CD4-positive, alpha-beta T cell treated with Interleukin-15 for 1 hour (primary cell): ENCODE data around the gene TROAP.
"Not testable (repeated sequence)": the region's sequence is repeated elsewhere in the genome, so short reads cannot be mapped to it uniquely, and the experiment has no call there.

Experiments
- DNase-seq: peaks from one replicate; pipeline ENCODE4 v3.0.0-alpha.2; 2020

Gene TROAP

GRCh38 chr12:49295082-49295936 is 27.7 kb upstream of the TROAP start, which contains the start of gene PRPH:
Gene PRPH (plus strand): TSS chr12:49295147. CDS start chr12:49295201, 54 bp downstream.
- no peak for DNase-seq

GRCh38 chr12:49296034-49296835 is 26.8 kb upstream of the TROAP start:
- DNase-seq: peak; percentile 48

- no peak for DNase-seq
Measured at GRCh38 chr12:49296836-49297694, 26.0 kb upstream of the TROAP start.

GRCh38 chr12:49297695-49298060 is 25.4 kb upstream of the TROAP start:
- no peak for DNase-seq

- DNase-seq: no peak
Measured at GRCh38 chr12:49298160-49298559, 24.9 kb upstream of the TROAP start.

- DNase-seq: no peak
Measured at GRCh38 chr12:49301760-49302159, 21.3 kb upstream of the TROAP start.

- DNase-seq: no peak
Measured at GRCh38 chr12:49304161-49304560, 18.9 kb upstream of the TROAP start.

GRCh38 chr12:49305762-49306510 is 17.1 kb upstream of the TROAP start:
- no peak for DNase-seq

- no peak for DNase-seq
Measured at GRCh38 chr12:49309386-49309785, 13.7 kb upstream of the TROAP start.

- not testable (repeated sequence) for DNase-seq
Measured at GRCh38 chr12:49310451-49311000, 12.5 kb upstream of the TROAP start.

- DNase-seq: no peak
Measured at GRCh38 chr12:49314811-49315210, 8.2 kb upstream of the TROAP start.

GRCh38 chr12:49317118-49317517 is 5.9 kb upstream of the TROAP start:
- DNase-seq: not testable (repeated sequence)

- DNase-seq: not testable (repeated sequence)
Measured at GRCh38 chr12:49320411-49321103, 2.5 kb upstream of the TROAP start.

- DNase-seq: no peak
Measured at GRCh38 chr12:49322367-49322707, 718 bp upstream of the TROAP start.

- no peak for DNase-seq
Measured at GRCh38 chr12:49323524-49324097, 556 bp downstream of the TROAP start.

GRCh38 chr12:49325606-49326005 is 2.6 kb downstream of the TROAP start:
- DNase-seq: no peak

GRCh38 chr12:49327368-49327767 is 4.3 kb downstream of the TROAP start:
- DNase-seq: no peak

- no peak for DNase-seq
Measured at GRCh38 chr12:49327887-49328286, 4.8 kb downstream of the TROAP start.

- DNase-seq: no peak
Measured at GRCh38 chr12:49328816-49329215, 5.8 kb downstream of the TROAP start.

GRCh38 chr12:49330032-49330619 is 7.1 kb downstream of the TROAP start:
- no peak for DNase-seq
